Psoas muscle (tissue), 8 donors: ENCODE results near the gene WDR48. TPM values are rescaled to one million over a fixed set of nuclear protein-coding genes. Genes with fewer than 3 reads are reported as not detected.

Experiments used
- ATAC-seq, 4 donors: fragments of 200-7000 bp; cut with Tn5 transposase; one replicate each; pipeline ENCODE4 v1.9.1; 2020; ENCODE audit warnings: moderate library complexity in 3 of 4, mild to moderate bottlenecking in 2 of 4
- DNase-seq, 2 donors: peaks; one replicate each; pipeline ENCODE4 v3.0.0-alpha.2; 2020
- H3K27ac ChIP-seq: fragments of 200-600 bp; one replicate; pipeline ENCODE4 v1.8.0; 2022
- H3K27me3 ChIP-seq, 3 donors: fragments of 200-600 bp in 1 of 3; one replicate each; pipeline versions ENCODE4 v1.6.1 to v1.8.0; 2013 to 2022; ENCODE audit warnings: low read length in 2 of 3, mild to moderate bottlenecking in 2 of 3, moderate library complexity in 1 of 3; ENCODE audit not compliant: insufficient read depth in 3 of 3
- H3K36me3 ChIP-seq, 2 donors: fragments of 200-600 bp in 1 of 2; one replicate each; pipeline versions ENCODE4 v1.6.1 to v1.8.0; 2013 to 2022; ENCODE audit warnings: low read depth in 1 of 2, mild to moderate bottlenecking in 1 of 2, moderate library complexity in 1 of 2; ENCODE audit not compliant: insufficient read depth in 1 of 2
- H3K4me1 ChIP-seq: fragments of 200-600 bp; one replicate; pipeline ENCODE4 v1.8.0; 2022
- H3K4me3 ChIP-seq: fragments of 200-600 bp; one replicate; pipeline ENCODE4 v1.8.0; 2022; ENCODE audit warnings: mild to moderate bottlenecking
- H3K9me3 ChIP-seq: fragments of 200-600 bp; one replicate; pipeline ENCODE4 v1.8.0; 2022
- whole genome bisulfite sequencing, 3 donors: extraction: QIAGEN DNeasy Blood & Tissue Kit; methylation state at CpG; one replicate each; pipeline versions ENCODE4 v1.1.6 to v1.1.7; 2013; 5-methylcytosine and 5-hydroxymethylcytosine counted together
- intact Hi-C, 2 donors: fragments of 100-400 bp; cut with DNase I; formaldehyde crosslinking; loops; one replicate each; pipeline versions ENCODE4 v1.11.0 to v1.14.2; 2022
- polyA plus RNA-seq, 3 donors: library from polyadenylated mRNA; stranded (reverse); fragments of 200-250 nt; gene quantifications; one replicate each; pipeline ENCODE4 v1.2.3, GENCODE V29; 2013
- total RNA-seq, 4 donors: library from RNA; stranded (reverse); fragmentation: NEBNext Ultra II Directional in 2 of 4; extraction: Animal tissue kit (Norgen Biotek cat#: 25700) in 2 of 4; gene quantifications; one replicate each; pipeline versions ENCODE4 v1.2.1 to v1.2.4, GENCODE V29; 2021 to 2023
- TF ChIP-seq, protein P1 (sequence below): fragments of 200-600 bp; IDR thresholded peaks from one replicate; pipeline ENCODE4 v1.8.0; 2022; ENCODE audit warnings: antibody characterized with exemption
- donor health status: healthy with polysubstance abuse.
- donor health status: DM: no; HTN: no; CAD: no; lungs with moderate emphysema.
- donor health status: Bipolar disorder and iron deficiency.
- donor health status: healthy.
- donor health status: DM: yes; HTN: yes; CAD: no.
- donor health status: DM: no; HTN: no; CAD: no.
- donor health status: DM: no; HTN: no; CAD: no.
- donor health status: DM: yes; HTN: yes; CAD: no.

Gene WDR48
- total and polyA plus RNA-seq, 7 donors, result 8.7 to 27.6 (median 16.0) TPM

DNA sequence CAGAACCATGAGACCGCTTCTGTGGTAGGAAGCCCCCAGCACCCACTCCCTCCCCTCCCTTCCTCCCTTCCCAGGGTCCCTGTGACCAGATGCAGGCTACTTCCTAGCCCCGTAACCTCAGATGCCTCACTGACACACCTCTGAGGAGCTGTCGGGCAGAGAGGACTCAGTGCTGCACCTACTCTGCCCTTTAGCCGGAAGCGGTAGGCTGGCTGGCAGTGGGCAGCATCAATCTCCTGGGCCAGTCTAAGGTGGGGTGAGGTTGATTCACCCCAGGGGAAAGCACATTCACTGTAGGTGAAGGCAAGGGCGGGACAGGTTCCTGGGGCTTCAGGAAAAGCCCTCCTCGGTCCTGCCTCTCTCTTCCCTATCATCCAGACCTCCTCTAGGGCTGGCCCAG lies 82.5 kb downstream of the WDR48 start:
- Histone ChIP-seq H3K4me3 (no peak overlapping the region), H3K36me3 (no peaks in the 10 kb centered on the region), H3K27ac (no peak overlapping the region), H3K9me3 (no peaks in the 10 kb centered on the region), H3K4me1 (peaks cover 3% of the 10 kb centered on the region), H3K27me3 (no peaks in the 10 kb centered on the region)
- 82 to 88% (median 83%) methylated on average over 7 of the region's 7 CpGs for WGBS, 3 donors
- DNase-seq (no peak), ATAC-seq (no peak)
- intact Hi-C loops, result no loop called here
- TF ChIP-seq, protein P1, sequence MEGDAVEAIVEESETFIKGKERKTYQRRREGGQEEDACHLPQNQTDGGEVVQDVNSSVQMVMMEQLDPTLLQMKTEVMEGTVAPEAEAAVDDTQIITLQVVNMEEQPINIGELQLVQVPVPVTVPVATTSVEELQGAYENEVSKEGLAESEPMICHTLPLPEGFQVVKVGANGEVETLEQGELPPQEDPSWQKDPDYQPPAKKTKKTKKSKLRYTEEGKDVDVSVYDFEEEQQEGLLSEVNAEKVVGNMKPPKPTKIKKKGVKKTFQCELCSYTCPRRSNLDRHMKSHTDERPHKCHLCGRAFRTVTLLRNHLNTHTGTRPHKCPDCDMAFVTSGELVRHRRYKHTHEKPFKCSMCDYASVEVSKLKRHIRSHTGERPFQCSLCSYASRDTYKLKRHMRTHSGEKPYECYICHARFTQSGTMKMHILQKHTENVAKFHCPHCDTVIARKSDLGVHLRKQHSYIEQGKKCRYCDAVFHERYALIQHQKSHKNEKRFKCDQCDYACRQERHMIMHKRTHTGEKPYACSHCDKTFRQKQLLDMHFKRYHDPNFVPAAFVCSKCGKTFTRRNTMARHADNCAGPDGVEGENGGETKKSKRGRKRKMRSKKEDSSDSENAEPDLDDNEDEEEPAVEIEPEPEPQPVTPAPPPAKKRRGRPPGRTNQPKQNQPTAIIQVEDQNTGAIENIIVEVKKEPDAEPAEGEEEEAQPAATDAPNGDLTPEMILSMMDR, result no peak

DNA sequence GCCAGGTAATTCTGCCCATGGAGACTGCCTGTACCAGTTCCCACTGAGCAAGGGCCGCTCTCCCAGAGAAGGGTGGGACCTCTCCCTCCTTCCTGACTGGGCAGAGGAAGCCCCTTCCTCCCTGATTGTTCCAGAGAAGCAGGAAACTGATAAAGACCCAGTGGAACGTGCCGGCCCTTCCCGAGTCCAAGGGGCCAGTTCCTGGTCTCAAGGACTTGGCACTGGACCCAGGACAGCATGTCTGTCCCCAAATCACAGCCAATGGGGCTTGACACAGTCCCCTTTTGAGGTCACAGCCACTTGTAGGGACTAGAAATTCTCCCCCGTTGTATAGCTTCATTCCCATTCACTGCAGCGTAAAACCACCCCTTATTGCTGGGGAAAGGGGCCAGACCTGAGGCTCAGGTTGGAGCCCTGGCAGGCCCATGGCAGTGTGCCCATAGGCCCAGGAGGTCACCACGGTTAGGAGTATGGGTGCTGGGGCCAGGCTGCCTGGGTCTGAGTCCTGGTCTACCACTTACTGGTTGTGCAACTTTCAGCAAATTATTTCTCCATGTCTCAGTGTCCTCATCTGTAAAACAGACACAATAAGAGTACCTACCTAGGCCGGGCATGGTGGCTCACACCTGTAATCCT lies 83.5 kb downstream of the WDR48 start:
- peaks cover 0 to 5% of the 10 kb centered on the region in 2 donors for H3K36me3 ChIP-seq
- intact Hi-C loops, result no loop called here
- no peak overlapping the region for H3K4me3 ChIP-seq
- peaks cover 3% of the 10 kb centered on the region for H3K4me1 ChIP-seq
- TF ChIP-seq, protein P1, result no peak
- no peaks in the 10 kb centered on the region for H3K27me3 ChIP-seq
- H3K27ac ChIP-seq, result no peak overlapping the region
- no peaks in the 10 kb centered on the region for H3K9me3 ChIP-seq
- ATAC-seq (peak in 1 of 4 donors; percentile 27), DNase-seq (no peak)
- WGBS, 3 donors, result 70 to 82% (median 71%) methylated on average over 8 of the region's 8 CpGs

DNA sequence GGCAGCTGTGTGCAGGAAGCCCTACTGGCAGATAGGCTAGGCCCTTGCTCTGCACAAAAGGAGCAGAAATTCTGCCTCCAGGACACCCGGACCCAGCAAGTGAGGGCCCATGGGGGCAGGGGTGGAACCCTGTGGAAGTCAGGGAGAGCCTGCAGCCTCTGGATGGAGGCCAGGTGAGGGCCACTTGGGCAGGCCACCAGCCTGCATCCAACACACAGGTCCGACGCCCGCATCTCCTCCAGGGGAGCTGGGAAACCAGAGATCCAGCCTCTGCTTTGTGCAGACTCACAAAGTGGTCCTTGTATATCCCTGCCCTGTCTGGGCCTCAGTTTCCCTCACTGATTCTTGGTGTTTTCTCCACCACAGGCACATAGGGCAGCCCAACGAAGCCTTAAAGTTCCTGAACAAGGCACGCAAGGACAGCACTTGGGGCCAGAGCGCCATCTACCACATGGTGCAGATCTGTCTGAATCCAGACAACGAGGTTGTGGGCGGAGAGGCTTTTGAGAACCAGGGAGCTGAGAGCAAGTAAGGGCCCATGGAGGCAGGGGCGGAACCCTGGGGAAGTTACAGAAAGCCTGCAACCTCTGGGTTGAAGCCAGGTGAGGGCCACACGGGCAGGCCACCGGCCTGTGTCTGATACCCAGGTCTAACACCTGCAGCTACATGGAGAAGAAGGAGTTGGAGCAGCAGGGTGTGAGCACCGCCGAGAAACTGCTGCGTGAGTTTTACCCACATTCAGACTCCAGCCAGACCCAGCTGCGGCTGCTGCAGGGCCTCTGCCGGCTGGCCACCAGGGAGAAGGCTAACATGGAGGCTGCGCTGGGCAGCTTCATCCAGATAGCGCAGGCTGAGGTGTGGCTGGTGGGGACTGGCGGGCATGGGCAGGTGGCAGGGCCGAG lies 85.0 kb downstream of the WDR48 start:
- H3K27me3 ChIP-seq, result no peaks in the 10 kb centered on the region
- TF ChIP-seq, protein P1, result no peak
- no peak for DNase-seq
- H3K4me1 ChIP-seq, result peaks cover 16% of the 10 kb centered on the region
- intact Hi-C loops, result no loop called here
- no peaks in the 10 kb centered on the region for H3K9me3 ChIP-seq
- H3K27ac ChIP-seq, result no peak overlapping the region
- peaks cover 0 to 19% of the 10 kb centered on the region in 2 donors for H3K36me3 ChIP-seq
- WGBS, 3 donors, result 89 to 92% (median 91%) methylated on average over 21 of the region's 21 CpGs
- ATAC-seq, result no peak
- no peak overlapping the region for H3K4me3 ChIP-seq

DNA sequence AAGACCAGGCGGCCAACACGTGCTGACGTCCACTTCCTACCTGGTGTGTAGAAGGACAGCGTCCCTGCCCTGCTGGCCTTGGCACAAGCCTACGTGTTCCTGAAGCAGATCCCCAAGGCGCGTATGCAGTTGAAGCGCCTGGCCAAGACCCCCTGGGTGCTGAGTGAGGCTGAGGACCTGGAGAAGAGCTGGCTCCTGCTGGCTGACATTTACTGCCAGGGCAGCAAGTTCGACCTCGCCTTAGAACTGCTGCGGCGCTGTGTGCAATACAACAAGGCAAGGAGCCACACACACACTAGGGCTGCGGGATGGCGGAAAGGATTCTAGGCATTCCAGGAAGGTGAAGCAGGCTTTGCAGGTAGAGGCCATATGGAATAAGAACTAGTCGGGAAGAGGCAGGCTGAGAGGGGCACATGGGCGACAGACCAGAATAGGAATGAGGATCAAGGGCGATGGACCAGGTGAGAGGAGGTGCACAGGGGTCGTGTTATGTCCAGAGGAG lies 85.7 kb downstream of the WDR48 start:
- Histone ChIP-seq H3K36me3 (peaks cover 2 to 27% of the 10 kb centered on the region in 2 donors), H3K4me3 (no peak overlapping the region), H3K4me1 (peaks cover 23% of the 10 kb centered on the region), H3K27ac (no peak overlapping the region), H3K27me3 (no peaks in the 10 kb centered on the region), H3K9me3 (no peaks in the 10 kb centered on the region)
- TF ChIP-seq, protein P1, result no peak
- ATAC-seq (no peak), DNase-seq (no peak)
- intact Hi-C loops, result no loop called here
- WGBS, 3 donors, result 95 to 97% (median 97%) methylated on average over 18 of the region's 18 CpGs
